GM19468 (cell line): ENCODE measurements around the gene NDFIP2.
"Not testable (repeated sequence)": the region's sequence is repeated elsewhere in the genome, so short reads cannot be mapped to it uniquely, and the experiment has no call there.

Experiments
- ATAC-seq: cut with Tn5 transposase; IDR thresholded peaks from one replicate; pipeline ENCODE4 v1.9.1; 2021; ENCODE audit warnings: mild to moderate bottlenecking, moderate library complexity, moderate number of reproducible peaks; ENCODE audit not compliant: unreplicated experiment; ENCODE audit errors: extremely low read depth

Gene NDFIP2

GRCh38 chr13:79582896-79583295 lies 101.9 kb downstream of the NDFIP2 start:
- no peak for ATAC-seq

- ATAC-seq: no peak
These were observed 104.1 kb downstream of the NDFIP2 start for GRCh38 chr13:79585033-79585432.

- no peak for ATAC-seq
These were observed 108.8 kb downstream of the NDFIP2 start for GRCh38 chr13:79589603-79590393.

- no peak for ATAC-seq
These were observed 109.4 kb downstream of the NDFIP2 start for GRCh38 chr13:79590394-79590676.

GRCh38 chr13:79591493-79591892 lies 110.5 kb downstream of the NDFIP2 start:
- no peak for ATAC-seq

GRCh38 chr13:79593121-79593520 lies 112.2 kb downstream of the NDFIP2 start:
- ATAC-seq: no peak

- no peak for ATAC-seq
These were observed 112.8 kb downstream of the NDFIP2 start for GRCh38 chr13:79593641-79594275.

GRCh38 chr13:79600146-79600545 lies 119.2 kb downstream of the NDFIP2 start:
- not testable (repeated sequence) for ATAC-seq

- ATAC-seq: no peak
These were observed 122.0 kb downstream of the NDFIP2 start for GRCh38 chr13:79602936-79603335.

- no peak for ATAC-seq
These were observed 123.8 kb downstream of the NDFIP2 start for GRCh38 chr13:79604752-79605151.
